GM12891 (cell line): Measurements from ENCODE around the gene MRGPRG.

ENCODE experiments used
- DNase-seq: peaks from one replicate; pipeline ENCODE4 v3.0.0; 2011; ENCODE audit warnings: low spot score; ENCODE audit not compliant: insufficient read length
- FAIRE-seq: peaks from 2 replicates; lab custom pipeline; 2011; peaks lifted over from hg19 to GRCh38; lab: Jason Lieb, UNC
- PAX5 ChIP-seq: IDR thresholded peaks from 2 replicates; pipeline ENCODE4 v1.6.1; 2011; ENCODE audit warnings: low read length, moderate library complexity, mild to moderate bottlenecking; ENCODE audit not compliant: insufficient read depth, severe bottlenecking
- POLR2A ChIP-seq: IDR thresholded peaks from 2 replicates; pipeline ENCODE4 v1.6.1; 2011; ENCODE audit warnings: low read depth, low read length, control low read depth
- POLR2AphosphoS5 ChIP-seq: IDR thresholded peaks from 2 replicates; pipeline ENCODE4 v1.6.1; 2011; ENCODE audit warnings: low read depth, low read length, control low read depth
- POU2F2 ChIP-seq: IDR thresholded peaks from 2 replicates; pipeline ENCODE4 v1.6.1; 2011; ENCODE audit warnings: low read depth, mild to moderate bottlenecking, control low read depth, low read length, moderate library complexity
- SPI1 ChIP-seq: IDR thresholded peaks from 2 replicates; pipeline ENCODE4 v1.6.1; 2011; ENCODE audit warnings: low read depth, low read length, control low read depth
- TAF1 ChIP-seq: IDR thresholded peaks from 2 replicates; pipeline ENCODE4 v1.6.1; 2011; ENCODE audit warnings: low read depth, low read length, control low read depth

The MRGPRG gene

DNA sequence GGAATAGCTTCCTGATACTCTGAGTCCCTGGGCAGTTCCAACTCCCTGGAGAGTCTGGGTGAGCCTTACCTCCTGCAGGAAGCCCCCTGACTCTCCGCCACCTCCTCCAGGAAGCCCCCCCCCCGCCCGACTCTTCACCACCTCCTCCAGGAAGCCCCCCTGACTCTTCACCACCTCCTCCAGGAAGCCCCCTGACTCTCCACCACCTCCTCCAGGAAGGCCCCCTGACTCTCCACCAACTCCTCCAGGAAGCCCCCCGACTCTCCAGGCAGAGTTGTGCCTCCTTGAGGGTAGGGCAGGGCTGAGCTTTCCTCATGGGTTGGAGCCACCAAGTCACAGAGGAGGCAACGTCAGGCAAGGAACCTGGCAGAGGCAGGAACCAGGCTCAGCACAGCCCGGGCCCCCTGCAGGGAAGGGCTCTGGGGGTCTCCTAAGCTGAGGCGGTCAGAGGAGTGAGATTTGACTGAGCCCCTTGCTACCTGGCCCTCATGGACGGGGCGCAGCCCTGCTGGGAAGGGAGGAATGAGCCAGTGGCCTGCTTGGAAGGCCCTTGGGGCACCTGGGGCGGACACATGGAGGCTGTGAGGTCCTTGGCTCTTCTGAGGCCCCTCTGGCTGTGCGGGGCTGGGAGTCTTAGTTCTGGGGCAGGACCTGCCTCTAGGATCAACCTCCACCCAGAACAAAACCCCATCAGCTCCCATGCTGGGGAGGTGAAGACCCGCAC lies 18.1 kb downstream of the MRGPRG start:
- DNase-seq (no peak), FAIRE-seq (no peak)

DNA sequence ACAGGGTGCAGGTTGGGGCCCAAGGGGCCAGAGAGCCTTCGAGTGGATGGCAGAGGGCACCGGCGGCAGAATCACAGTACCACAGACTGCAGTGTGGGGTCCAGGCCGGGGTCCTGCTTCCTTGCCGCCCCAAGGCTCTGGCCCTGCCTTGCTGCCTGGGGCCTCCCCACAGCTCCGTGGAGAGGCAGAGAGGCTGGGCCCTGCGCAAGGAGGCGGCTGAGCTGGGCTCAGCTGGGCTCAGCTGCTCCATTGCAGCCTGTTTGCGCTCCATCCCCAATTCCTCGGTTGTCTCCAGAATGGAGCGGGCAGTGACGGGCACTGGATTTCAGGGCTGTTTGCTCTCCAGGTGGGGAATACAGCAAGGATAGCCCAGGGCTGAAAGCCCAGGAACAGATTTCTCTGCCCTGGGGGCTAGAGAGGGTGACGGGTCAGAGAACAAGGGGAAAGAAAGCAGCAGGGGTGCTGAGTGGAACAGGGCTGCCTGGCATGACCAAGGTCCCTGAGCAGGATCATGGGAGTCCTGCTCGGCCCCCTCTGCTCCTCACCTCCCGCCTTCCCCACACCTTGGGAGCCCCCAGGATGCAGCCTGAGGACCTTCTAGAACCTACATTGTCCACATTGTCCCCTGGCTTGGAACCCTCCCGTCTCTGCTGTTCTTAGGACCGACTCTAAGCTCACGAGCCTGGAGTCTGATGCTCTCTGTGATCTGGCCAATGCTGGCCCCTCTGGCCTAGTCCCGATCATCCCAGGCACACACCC lies 18.9 kb downstream of the MRGPRG start:
- FAIRE-seq (no peak), DNase-seq (no peak)
- TF ChIP-seq SPI1 (no peak), POU2F2 (no peak)

More for the DNA sequence above, 18.1 kb downstream of the MRGPRG start:
- TF ChIP-seq SPI1 (no peak), POU2F2 (no peak), POLR2A (no peak), PAX5 (no peak), POLR2AphosphoS5 (no peak), TAF1 (no peak)

DNA sequence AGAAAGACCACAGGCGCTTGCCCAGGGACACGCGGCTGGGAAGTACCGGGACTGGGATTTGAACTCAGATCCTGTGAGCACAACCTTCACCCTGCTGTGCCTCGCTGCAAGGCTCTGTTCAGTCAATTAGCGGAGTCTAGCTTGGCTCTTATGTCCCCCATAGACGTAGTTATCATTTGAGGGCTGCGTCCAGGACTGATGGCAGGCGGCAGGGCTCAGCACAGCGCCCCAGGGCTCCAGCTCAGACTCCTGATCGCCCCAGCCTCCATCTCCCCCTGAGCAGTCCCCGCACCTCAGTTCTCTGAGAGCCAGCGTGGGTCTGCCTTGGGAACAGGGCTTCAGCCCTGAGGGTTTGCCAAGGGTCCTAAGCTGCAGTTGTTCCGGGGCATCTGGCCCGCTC lies 19.8 kb downstream of the MRGPRG start:
- TF ChIP-seq POLR2AphosphoS5 (no peak), POU2F2 (no peak), POLR2A (no peak), TAF1 (no peak), SPI1 (no peak), PAX5 (no peak)
- no peak for DNase-seq
- FAIRE-seq: no peak

DNA sequence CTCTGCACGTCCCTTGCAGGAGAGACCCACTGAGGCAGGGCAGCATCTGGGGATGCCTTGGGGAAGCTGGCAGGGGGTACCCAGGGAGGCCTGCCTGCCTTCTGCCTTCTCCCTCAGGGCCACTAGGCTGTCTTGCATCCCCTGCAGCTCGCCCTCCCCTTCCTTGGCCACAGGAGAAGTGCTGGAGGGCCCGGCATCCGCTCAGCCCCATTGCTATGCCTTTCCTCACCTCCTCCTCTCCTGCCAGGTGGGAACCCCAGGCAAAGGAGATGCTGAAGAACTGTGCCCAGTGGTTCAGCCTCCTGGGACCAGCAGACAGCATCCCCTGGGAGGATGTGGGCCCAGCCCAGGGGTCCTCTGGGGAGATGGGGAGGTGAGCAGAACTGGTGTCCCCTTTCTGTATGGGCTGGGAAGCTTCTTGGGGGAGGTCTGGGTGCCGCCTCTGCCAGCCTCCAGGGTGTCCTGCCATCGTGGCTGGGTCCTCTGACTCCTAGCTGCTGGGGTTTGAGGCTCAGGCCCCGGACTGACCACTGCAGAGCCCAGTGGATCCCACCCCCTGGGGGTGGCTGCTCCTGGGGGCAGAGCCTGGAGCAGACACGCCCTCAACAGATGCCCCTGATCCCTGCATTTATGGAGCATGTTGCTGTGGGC lies 20.6 kb downstream of the MRGPRG start:
- TF ChIP-seq POLR2AphosphoS5 (no peak), PAX5 (no peak), POU2F2 (no peak), TAF1 (no peak), POLR2A (no peak), SPI1 (no peak)
- FAIRE-seq: no peak
- DNase-seq: no peak

DNA sequence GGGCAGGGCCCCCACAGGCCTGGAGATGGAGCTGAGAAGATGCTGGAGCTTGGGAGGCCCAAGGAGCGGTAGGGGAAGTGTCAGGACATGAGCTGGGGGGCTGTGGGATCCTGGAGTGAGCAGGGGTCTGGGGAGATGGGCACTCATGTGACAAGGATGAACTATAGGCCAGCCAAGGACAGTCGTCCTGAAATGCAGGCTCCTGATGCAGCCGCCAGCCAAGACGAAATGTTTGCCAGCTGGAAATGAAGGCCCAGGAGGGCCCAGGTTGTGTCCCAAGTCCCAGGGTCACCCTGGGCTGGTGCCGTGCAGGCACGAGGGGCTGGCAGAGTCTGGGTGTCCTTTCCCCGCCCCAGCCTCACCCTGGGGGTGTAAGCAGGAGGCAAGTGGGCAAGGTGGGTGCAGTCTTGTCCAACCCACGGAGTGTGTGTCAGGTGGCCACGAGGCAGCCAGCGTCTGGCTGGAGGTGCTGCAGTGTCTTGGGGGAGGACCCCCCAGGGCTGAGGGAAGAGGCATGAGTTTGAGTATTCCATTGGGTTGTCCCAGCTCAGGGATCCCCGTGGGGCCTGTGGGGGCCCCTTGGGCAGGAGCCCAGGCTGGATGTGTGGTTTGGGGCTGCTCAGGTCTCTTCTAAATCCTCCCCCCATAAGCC lies 21.4 kb downstream of the MRGPRG start:
- FAIRE-seq (no peak), DNase-seq (no peak)
- TF ChIP-seq PAX5: no peak
- no peak for TF ChIP-seq SPI1
- no peak for TF ChIP-seq POU2F2
- TF ChIP-seq TAF1: no peak
- no peak for TF ChIP-seq POLR2AphosphoS5
- TF ChIP-seq POLR2A: no peak

DNA sequence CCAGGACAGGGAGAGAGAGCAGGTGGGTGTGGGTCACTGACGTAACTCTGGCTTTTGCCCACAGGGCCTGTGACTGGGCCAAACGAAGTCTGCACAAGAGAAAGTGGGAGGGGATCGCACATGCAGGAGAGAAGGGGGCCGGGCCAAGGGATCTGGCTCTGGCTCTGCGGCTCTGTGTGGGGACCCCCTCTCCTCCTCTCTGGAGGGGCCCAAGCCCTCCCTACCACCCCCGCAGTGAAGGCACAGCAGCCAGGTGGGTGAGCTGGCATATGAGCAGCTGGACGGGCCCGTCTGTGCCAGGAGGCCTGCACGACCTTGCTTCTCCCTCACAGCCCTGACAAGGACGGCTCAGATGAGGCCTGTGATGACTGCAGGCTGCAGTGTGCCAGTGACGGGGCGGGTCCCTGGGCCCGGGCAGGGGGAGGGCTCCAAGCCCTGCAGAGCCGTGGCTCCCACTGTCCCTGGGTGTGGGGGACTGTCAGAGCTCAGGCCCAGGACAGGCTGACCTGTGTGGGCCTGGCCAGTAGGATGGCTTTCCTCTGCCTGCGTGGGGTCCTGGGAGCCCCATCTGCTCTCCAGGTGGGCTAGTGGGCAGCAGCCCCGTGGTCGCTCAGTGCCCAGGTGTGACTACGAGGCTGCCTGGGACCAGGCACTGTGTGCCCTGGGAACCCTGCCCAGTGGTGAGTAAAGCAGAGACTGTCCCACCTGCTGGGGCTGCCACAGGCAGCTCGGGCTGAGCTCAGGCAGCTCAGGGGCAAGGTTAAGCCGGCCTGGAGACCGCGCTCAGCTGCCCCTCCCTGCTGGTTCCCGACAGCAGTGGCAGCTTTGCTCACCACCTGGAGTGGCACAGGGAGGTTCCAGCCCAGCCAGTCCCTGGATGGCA lies 22.2 kb downstream of the MRGPRG start:
- TF ChIP-seq TAF1 (no peak), POLR2A (no peak), SPI1 (no peak), POLR2AphosphoS5 (no peak), PAX5 (no peak), POU2F2 (no peak)
- DNase-seq (no peak), FAIRE-seq (no peak)

DNA sequence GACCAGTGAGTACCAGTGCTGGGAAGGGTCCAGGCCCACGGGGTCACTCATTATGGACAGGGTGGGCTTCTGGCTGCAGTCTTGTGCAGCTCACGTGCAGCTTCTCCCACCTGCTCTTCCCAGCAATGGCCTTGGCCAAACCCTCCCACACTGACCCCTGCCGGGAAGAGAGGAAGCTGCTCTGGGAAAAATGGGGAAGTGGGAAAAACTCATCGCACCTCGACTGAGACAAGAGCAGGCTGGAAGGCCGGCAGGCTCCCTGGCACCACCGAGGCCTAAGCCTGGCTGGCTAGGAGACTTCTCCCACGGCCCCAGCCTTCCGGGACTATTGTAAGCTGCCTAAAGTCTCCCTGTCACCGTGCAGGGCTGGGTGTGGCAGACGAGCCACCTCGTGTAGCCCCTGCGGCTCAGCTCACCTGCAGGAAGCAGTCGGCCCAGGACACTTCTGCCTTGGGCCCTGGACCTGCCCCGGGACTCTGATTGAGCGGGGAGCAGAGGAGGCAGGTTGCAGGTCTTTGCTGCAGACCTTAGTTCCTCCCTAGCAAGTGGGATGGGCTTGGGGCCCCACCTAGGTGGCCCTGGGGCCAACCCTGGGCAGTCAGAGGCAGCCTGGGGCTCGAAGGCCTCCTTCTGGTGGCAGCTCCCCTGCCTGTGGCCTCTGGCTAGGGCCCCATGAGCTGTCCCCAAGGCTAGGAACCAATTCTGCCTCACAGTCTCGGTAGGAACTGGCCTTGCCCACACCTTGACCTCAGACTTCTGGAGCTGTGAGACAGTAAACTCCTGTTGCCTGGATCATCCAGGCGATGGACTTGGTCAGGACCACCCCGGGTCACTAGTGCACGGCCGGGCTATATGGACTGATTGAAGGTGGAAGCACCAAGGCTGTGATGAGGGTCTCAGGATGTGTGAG lies 23.1 kb downstream of the MRGPRG start:
- DNase-seq: no peak
- TF ChIP-seq TAF1 (no peak), PAX5 (no peak), SPI1 (peak; percentile 40; the same call in 1 of the 2 replicates), POLR2AphosphoS5 (no peak), POU2F2 (no peak)
- no peak for FAIRE-seq
